IPS DF 6.9 (cell line): ENCODE data around the gene RFC5.

Experiments
- DNase-seq: peaks from one replicate; pipeline ENCODE4 v3.0.0-alpha.2; 2013; ENCODE audit warnings: low read depth, low spot score
- H3K27ac ChIP-seq: one replicate; pipeline ENCODE4 v1.5.1; 2013; ENCODE audit warnings: low read length, control low read depth
- H3K27me3 ChIP-seq: 2 replicates; pipeline ENCODE4 v1.6.1; 2013; ENCODE audit warnings: mild to moderate bottlenecking, low read length; ENCODE audit not compliant: control insufficient read depth, insufficient read depth
- H3K36me3 ChIP-seq: 2 replicates; pipeline ENCODE4 v1.6.1; 2013; ENCODE audit warnings: low read length; ENCODE audit not compliant: control insufficient read depth, insufficient read depth
- H3K4me1 ChIP-seq: 2 replicates; pipeline ENCODE4 v1.6.1; 2013; ENCODE audit warnings: low read length; ENCODE audit not compliant: control insufficient read depth, insufficient read depth
- H3K4me3 ChIP-seq: 2 replicates; pipeline ENCODE4 v1.5.1; 2013; ENCODE audit warnings: mild to moderate bottlenecking, low read length
- H3K9me3 ChIP-seq: 2 replicates; pipeline ENCODE4 v1.6.1; 2013; ENCODE audit warnings: low read length, inconsistent platforms; ENCODE audit not compliant: control insufficient read depth, insufficient read depth
- WGBS: extraction: QIAGEN DNeasy Blood & Tissue Kit; methylation state at CpG from one replicate; pipeline ENCODE4 v1.1.7; 2013; ENCODE audit warnings: mixed read lengths, missing lambda C conversion rate; ENCODE audit not compliant: insufficient read length, insufficient coverage; 5-methylcytosine and 5-hydroxymethylcytosine counted together

RFC5 gene

DNA sequence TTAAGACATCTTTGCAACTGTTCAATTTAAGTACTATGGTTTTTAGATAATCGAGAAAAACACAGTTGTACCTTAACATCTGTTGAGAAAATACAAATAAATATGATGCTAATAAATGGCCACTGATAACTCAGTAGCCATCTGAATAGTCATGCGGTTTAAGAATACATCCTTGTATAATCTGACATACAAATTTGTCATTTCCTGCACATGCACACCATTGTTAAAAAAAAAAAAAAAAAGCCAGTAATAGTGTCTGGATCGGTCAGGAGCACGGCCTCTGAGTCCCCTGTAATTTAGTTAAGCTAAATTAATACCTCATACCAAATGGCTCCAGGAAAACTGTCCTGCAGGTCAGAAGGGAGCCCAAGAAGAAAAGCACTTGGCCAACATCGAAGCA lies 16.8 kb downstream of the RFC5 start:
- Histone ChIP-seq H3K27ac (no peak overlapping the region), H3K4me3 (no peak overlapping the region), H3K4me1 (no peaks in the 10 kb centered on the region; the same call in 1 of the 2 replicates), H3K9me3 (no peaks in the 10 kb centered on the region), H3K36me3 (peaks cover 31% of the 10 kb centered on the region), H3K27me3 (no peaks in the 10 kb centered on the region)
- WGBS: no CpG with 5 or more reads among the region's 5 CpGs
- no peak for DNase-seq

DNA sequence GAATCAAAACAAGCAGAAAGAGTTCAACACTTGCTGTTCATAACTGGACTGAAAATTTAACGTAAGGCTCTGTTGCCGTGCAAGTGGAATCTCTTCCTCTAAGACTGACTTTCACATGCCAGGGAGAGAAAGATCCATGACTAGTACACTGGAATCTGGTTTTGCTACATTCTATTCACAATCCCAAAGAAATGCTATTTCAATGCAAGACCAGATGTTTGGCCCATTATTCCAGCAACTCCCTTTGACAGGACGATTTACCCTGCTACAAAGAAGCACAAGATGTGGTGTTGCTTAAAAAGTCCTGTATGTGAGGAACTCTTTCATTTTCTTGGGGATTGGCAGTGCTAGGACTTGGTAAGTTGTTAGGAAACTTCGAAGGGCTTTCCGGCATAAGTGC lies 17.4 kb downstream of the RFC5 start:
- Histone ChIP-seq H3K9me3 (no peaks in the 10 kb centered on the region), H3K27ac (no peak overlapping the region), H3K36me3 (peaks cover 31% of the 10 kb centered on the region), H3K4me3 (no peak overlapping the region), H3K4me1 (no peaks in the 10 kb centered on the region; the same call in 1 of the 2 replicates), H3K27me3 (no peaks in the 10 kb centered on the region)
- DNase-seq: no peak
- WGBS: no CpG with 5 or more reads among the region's 5 CpGs

DNA sequence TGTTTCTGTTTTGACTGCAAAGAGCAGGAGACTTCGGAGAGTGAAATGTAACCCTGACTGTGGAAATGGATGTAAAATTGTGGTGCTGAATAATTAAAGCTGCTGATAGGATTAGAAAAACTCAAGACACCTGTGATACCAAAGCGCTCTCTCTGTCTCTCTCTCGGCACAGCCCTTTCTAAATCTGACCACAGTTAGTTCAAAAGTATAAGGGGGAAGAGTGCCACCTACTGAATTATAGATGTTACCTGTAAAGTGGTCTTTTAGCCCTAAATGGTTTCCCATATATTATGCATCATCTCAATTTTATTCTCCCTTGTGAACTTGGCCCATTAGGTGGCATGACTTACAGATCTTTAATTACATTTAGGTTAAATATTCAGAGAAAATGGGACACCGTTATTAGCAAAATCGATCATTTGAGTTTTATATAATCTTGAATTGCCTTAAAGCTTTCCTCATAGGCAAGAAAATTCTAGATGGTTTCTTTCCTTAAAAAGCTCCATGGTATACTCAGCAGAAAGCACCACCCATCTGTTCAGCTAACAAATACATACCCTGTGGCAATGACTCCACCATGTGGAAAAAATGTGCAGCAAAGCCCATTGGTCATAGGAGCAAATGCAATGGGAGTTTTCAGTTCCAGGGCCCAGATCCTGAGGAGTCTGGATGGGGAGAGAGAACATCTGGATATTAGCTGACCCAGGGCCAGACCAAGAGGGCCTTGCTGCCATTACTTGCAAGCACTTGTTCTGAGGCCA lies 18.1 kb downstream of the RFC5 start:
- WGBS: no CpG with 5 or more reads among the region's 5 CpGs
- Histone ChIP-seq H3K36me3 (peaks cover 31% of the 10 kb centered on the region), H3K27ac (no peak overlapping the region), H3K27me3 (no peaks in the 10 kb centered on the region), H3K4me3 (no peak overlapping the region), H3K4me1 (no peaks in the 10 kb centered on the region; the same call in 1 of the 2 replicates), H3K9me3 (no peaks in the 10 kb centered on the region)
- DNase-seq: no peak

DNA sequence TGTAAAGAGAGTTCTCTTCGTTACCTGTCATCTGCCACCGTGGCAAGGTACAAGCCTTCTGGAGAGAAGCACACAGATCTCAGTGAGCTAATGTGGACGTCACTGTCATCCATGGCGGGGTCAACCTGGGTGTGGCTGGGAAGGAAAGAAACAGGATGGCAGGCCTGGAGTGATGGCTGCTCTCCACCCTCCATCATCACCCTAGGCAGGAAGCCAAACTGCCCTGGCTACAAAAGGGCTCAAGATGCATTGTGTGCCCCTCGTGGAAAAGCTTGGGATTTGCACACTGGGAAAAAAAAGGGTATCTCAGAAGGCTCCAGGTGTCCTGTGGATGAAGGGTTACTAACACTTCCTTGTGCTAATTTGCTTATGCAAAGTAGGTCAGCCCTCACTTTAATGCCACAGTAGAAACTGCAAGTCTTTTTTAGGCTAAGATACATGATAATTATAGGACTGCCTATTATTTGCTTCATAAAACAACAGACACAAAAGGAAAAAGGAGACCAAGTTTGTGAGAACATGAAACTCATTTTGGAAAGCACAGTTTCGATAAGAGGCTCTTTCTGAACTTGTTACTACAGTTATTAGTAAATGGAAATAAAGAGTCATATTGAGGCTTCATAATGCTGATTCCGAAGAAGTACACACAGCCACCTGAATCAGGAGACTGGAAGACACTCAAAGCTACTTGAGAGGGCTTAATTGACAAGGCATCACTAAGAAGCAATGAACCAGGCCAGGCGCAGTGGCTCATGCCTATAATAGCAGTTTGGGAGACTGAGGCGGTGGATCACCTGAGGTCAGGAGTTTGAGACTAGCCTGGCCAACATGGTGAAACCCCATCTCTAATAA lies 18.9 kb downstream of the RFC5 start:
- DNase-seq: no peak
- no peak overlapping the region for H3K27ac ChIP-seq
- no CpG with 5 or more reads among the region's 9 CpGs for WGBS
- H3K36me3 ChIP-seq: peaks cover 35% of the 10 kb centered on the region
- no peaks in the 10 kb centered on the region for H3K27me3 ChIP-seq
- no peaks in the 10 kb centered on the region for H3K9me3 ChIP-seq
- H3K4me1 ChIP-seq: no peaks in the 10 kb centered on the region; the same call in 1 of the 2 replicates
- H3K4me3 ChIP-seq: no peak overlapping the region

DNA sequence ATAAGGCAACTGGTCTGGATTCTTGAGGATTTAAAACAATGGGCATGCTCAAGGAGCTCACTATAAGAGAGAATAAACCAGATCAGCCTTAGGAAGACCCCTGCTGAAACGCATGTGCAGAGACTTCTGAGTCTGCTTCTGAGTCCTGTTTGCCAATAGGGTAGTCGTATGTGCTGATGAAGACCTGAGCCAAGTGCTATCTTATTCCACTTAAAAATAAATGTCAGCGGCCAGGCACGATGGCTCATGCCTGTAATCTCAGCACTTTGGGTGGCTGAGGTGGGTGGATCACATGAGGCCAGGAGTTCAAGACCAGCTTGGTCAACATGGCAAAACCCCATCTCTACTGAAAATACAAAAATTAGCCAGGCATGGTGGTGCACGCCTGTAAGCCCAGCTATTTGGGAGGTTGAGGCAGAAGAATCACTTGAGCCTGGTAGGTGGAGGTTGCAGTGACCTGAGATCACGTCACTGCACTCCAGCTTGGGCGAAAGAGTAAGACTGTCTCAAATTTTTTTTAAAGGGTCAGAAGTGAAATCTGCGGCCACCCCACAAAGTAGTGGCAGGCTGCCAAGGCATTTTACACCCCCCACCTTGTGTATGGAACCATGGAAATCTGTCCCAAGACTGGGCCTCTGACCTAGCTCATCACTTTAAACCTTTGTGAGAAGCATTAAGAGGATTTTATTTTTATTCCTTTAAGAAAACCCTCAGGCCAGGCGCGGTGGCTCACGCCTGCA lies 20.3 kb downstream of the RFC5 start:
- WGBS: no CpG with 5 or more reads among the region's 11 CpGs
- Histone ChIP-seq H3K27ac (no peak overlapping the region), H3K9me3 (no peaks in the 10 kb centered on the region), H3K4me3 (no peak overlapping the region), H3K36me3 (peaks cover 35% of the 10 kb centered on the region), H3K4me1 (no peaks in the 10 kb centered on the region; the same call in 1 of the 2 replicates), H3K27me3 (no peaks in the 10 kb centered on the region)
- no peak for DNase-seq

DNA sequence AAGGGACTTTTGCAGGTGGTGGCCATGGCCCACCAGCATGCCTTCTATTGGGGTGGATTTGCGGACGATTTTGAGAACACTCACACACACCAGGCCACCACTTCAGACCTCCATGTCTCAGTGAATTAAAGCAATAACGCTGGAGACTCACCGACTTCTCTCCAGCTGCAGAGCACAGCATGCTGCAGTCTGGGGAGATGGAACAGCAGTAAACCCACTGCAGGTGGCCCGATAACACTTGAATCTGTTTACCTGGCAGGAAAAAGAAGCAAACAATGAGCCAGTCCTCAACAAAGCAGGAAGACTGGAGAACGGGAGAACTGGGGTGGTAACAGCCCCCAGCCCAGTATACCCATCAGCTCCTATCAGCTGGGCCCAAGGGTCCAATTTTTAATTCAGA lies 21.6 kb downstream of the RFC5 start:
- Histone ChIP-seq H3K27me3 (no peaks in the 10 kb centered on the region), H3K9me3 (no peaks in the 10 kb centered on the region), H3K36me3 (peaks cover 37% of the 10 kb centered on the region), H3K4me1 (no peaks in the 10 kb centered on the region; the same call in 1 of the 2 replicates), H3K27ac (no peak overlapping the region), H3K4me3 (no peak overlapping the region)
- DNase-seq: no peak
- whole genome bisulfite sequencing: no CpG with 5 or more reads among the region's 6 CpGs

DNA sequence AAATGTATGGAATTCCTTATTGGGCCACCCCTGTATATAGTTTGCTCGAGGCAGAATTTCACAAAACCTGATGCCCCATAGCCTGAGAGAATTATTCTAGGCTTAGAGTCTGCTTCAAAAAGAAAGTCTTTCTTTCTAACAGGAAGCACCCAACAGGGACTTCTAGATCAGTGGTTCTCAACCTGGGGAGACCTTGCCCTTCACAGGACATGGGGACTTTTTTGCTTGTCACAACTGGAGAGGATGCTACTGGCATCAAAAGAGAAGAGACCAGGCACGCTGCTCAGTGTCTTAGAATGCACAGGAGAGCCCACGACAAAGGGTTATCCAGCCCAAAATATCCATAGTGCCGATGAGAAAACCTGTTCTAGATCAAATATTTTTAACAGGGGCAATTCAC lies 25.6 kb downstream of the RFC5 start:
- no CpG with 5 or more reads among the region's 4 CpGs for WGBS
- DNase-seq: no peak
- peaks cover 18% of the 10 kb centered on the region for H3K36me3 ChIP-seq

DNA sequence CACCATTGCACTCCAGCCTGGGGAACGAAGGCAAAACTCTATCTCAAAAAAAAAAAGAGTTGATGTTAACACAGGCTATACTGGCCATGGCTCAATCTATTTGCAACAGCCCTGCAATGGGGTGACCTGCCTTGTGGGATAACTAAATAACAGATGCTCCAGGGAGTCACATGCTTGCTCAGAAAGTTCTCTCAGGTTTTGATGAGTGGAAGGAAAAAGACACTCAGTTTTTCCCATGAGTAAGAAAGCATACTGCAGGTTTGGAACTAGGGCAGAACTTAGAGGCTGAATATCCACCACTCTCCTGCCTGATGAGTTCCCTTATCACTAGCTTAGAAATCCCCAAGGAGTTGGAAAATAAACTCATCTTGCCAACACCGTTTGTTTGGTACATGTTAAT lies 27.6 kb downstream of the RFC5 start:
- Histone ChIP-seq H3K36me3 (peaks cover 18% of the 10 kb centered on the region), H3K9me3 (no peaks in the 10 kb centered on the region), H3K4me3 (no peak overlapping the region), H3K27ac (no peak overlapping the region), H3K4me1 (no peaks in the 10 kb centered on the region), H3K27me3 (no peaks in the 10 kb centered on the region)
- DNase-seq: no peak
- no CpG with 5 or more reads among the region's 2 CpGs for WGBS

More for the DNA sequence above, 25.6 kb downstream of the RFC5 start:
- Histone ChIP-seq H3K4me3 (no peak overlapping the region), H3K4me1 (no peaks in the 10 kb centered on the region), H3K27ac (no peak overlapping the region), H3K27me3 (no peaks in the 10 kb centered on the region), H3K9me3 (no peaks in the 10 kb centered on the region)

DNA sequence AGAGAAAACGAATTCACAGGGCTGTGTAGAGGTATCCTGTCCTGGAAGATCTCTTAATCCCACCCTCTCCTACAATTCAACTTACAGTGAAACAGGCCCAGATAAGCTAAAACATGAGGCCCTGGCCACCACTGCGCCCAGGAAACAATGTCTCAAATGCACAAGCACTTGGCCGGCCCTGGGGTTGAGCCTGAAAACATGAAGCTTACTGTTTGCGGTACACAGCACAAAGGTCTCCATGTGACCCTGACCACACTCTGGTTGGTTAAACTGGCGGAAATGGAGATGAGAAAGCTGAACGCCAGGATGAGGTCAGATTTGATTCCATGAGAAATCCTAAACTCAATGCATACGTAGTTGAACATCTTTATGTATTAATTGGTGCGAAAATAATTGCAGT lies 28.1 kb downstream of the RFC5 start:
- Histone ChIP-seq H3K9me3 (no peaks in the 10 kb centered on the region), H3K4me1 (no peaks in the 10 kb centered on the region), H3K36me3 (peaks cover 18% of the 10 kb centered on the region), H3K4me3 (no peak overlapping the region), H3K27ac (no peak overlapping the region), H3K27me3 (no peaks in the 10 kb centered on the region)
- no peak for DNase-seq
- WGBS: no CpG with 5 or more reads among the region's 8 CpGs

DNA sequence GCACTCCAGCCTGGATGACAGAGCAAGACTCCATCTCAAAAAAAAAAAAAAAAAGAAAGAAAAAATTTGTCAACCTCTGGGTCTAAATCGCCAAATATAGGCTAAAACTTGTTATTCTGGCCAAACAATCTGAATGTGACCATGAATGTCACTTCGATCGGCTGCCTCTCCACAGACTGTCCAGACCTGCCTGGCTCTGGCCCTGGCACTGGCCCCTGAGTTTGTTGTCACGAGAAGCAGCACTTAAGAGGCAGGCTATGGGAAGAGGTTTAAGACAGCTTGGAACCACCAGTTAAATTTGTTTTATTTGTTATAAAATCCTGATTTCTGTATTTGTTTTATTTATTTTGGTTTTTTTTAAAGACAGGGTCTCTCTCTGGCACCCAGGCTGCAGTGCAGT lies 29.9 kb downstream of the RFC5 start:
- WGBS: no CpG with 5 or more reads among the region's 4 CpGs
- Histone ChIP-seq H3K4me3 (no peak overlapping the region), H3K27ac (no peak overlapping the region), H3K27me3 (no peaks in the 10 kb centered on the region), H3K36me3 (peaks cover 15% of the 10 kb centered on the region), H3K9me3 (no peaks in the 10 kb centered on the region), H3K4me1 (no peaks in the 10 kb centered on the region)
- DNase-seq: no peak
